Left ventricle myocardium inferior (tissue), 1 donor: ENCODE measurements around the gene UBN1. TPM values are rescaled to one million over a fixed set of nuclear protein-coding genes. Genes with fewer than 3 reads are reported as not detected.
"Not testable (repeated sequence)": the region's sequence is repeated elsewhere in the genome, so short reads cannot be mapped to it uniquely, and the experiment has no call there.

Experiments used
- DNase-seq: peaks from one replicate; pipeline ENCODE4 v3.0.0-alpha.2; 2020
- H3K27ac ChIP-seq: fragments of 200-600 bp; replicated peaks from 2 replicates; pipeline ENCODE4 v1.8.0; 2021
- H3K27me3 ChIP-seq: fragments of 200-600 bp; 2 replicates; pipeline ENCODE4 v1.8.0; 2021; ENCODE audit warnings: low read depth
- H3K36me3 ChIP-seq: fragments of 200-600 bp; 2 replicates; pipeline ENCODE4 v1.8.0; 2021
- H3K4me1 ChIP-seq: fragments of 200-600 bp; 2 replicates; pipeline ENCODE4 v1.8.0; 2021
- H3K4me3 ChIP-seq: fragments of 200-600 bp; 2 replicates; pipeline ENCODE4 v1.8.0; 2021; ENCODE audit warnings: mild to moderate bottlenecking, moderate library complexity
- H3K9me3 ChIP-seq: fragments of 200-600 bp; replicated peaks from 2 replicates; pipeline ENCODE4 v1.8.0; 2021
- intact Hi-C: fragments of 100-400 bp; cut with micrococcal nuclease; formaldehyde crosslinking; loops from one replicate; pipeline ENCODE4 v1.11.0; 2022
- total RNA-seq: library from RNA; stranded (reverse); fragmentation: NEBNext Ultra II Directional; extraction: Animal tissue kit (Norgen Biotek cat#: 25700); gene quantifications from one replicate; pipeline ENCODE4 v1.2.1, GENCODE V29; 2021
- TF ChIP-seq, protein P1 (sequence below): fragments of 200-600 bp; IDR thresholded peaks from 2 replicates; pipeline ENCODE4 v1.8.0; 2021; ENCODE audit warnings: antibody characterized with exemption, mild to moderate bottlenecking, borderline replicate concordance
- donor health status: DM: no; HTN: yes; CAD: no; lungs with severe emphysema.

UBN1 gene
- total RNA-seq, 1 donor from 2014 or later, result 41.1 TPM

GRCh38 chr16:4893103-4893862 is 46.0 kb downstream of the UBN1 start:
- peaks cover 21% of the 10 kb centered on the region for H3K4me1 ChIP-seq
- no peaks in the 10 kb centered on the region for H3K27me3 ChIP-seq
- peaks cover under 1% of the 10 kb centered on the region for H3K9me3 ChIP-seq
- peaks cover 23% of the 10 kb centered on the region for H3K36me3 ChIP-seq
- TF ChIP-seq, protein P1, sequence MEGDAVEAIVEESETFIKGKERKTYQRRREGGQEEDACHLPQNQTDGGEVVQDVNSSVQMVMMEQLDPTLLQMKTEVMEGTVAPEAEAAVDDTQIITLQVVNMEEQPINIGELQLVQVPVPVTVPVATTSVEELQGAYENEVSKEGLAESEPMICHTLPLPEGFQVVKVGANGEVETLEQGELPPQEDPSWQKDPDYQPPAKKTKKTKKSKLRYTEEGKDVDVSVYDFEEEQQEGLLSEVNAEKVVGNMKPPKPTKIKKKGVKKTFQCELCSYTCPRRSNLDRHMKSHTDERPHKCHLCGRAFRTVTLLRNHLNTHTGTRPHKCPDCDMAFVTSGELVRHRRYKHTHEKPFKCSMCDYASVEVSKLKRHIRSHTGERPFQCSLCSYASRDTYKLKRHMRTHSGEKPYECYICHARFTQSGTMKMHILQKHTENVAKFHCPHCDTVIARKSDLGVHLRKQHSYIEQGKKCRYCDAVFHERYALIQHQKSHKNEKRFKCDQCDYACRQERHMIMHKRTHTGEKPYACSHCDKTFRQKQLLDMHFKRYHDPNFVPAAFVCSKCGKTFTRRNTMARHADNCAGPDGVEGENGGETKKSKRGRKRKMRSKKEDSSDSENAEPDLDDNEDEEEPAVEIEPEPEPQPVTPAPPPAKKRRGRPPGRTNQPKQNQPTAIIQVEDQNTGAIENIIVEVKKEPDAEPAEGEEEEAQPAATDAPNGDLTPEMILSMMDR, result no peak
- no peak for DNase-seq
- no peak overlapping the region for H3K4me3 ChIP-seq
- H3K27ac ChIP-seq, result peak overlapping the region; percentile 78
- intact Hi-C loops, result no loop called here

DNA sequence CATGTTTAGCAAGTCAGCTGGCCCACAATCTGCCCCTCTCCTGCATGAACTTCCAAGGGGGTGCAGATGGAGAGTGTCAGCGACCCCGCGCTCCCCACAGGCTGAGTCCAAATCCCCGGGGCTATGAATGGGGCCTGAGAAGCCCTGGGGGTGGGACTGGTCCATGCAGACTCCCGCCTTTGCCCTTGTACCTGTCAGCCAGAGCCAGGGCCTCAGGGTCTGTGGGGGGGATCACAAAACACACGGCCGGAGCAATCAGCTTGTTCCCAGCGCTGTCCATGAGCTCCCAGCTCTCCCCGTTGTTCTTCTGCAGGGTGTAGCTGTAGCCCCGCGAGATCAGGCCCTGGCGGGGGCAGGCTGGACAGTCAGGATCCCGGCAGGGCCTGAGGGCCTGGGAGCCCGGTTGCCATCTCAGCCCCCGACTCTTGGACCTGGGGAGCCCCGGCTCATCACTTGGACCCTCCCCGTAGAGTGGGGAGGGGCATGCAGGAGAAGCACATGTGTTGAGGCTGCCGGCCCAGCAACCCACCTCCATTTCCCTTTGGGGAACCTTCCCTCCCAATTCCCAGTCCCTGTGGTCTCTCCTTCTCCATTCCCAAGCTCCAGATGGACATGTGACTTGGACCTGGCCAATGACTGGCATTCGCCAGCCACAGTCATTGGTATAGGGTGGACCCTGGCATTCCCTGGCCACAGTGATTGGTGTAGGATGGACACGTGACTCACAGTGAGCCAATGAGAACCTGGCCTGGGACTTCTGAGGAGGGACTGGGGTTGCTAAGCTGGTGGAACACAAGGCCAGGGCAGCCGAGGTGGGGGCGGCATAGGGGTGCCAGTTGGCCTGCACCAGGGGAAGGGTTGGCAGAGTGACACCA is 47.2 kb downstream of the UBN1 start:
- TF ChIP-seq, protein P1, result no peak
- H3K9me3 ChIP-seq, result peaks cover 5% of the 10 kb centered on the region
- H3K4me3 ChIP-seq, result no peak overlapping the region
- H3K27me3 ChIP-seq, result no peaks in the 10 kb centered on the region
- peaks cover 21% of the 10 kb centered on the region for H3K4me1 ChIP-seq
- H3K36me3 ChIP-seq, result peaks cover 25% of the 10 kb centered on the region
- no peak overlapping the region for H3K27ac ChIP-seq
- intact Hi-C loops, result no loop called here
- DNase-seq, result no peak

DNA sequence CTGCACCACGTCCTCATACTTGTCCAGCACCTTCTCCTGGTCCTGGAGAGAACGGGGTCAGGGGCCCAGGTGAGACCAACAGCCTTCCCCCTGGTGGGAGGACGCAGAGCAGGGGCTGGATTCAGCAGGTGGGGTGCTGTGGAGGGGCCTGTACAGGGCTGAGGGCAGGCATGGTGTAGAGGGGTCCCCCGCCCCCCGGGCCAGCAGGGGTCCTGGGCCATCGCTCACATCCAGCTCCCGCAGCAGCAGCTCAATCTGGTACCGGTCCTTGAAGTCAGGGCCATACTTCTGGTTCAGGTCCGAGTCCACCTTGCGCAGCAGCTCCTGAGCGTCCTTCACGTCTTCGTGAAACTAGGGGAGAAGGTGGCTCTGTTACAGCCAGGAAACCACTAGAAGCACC is 48.1 kb downstream of the UBN1 start:
- intact Hi-C loops, result no loop called here
- peaks cover 16% of the 10 kb centered on the region for H3K36me3 ChIP-seq
- TF ChIP-seq, protein P1, result no peak

GRCh38 chr16:4896761-4897160 is 49.5 kb downstream of the UBN1 start:
- H3K4me1 ChIP-seq, result peaks cover 20% of the 10 kb centered on the region
- H3K36me3 ChIP-seq, intact Hi-C loops, H3K4me3 ChIP-seq, H3K27me3 ChIP-seq, DNase-seq, H3K27ac ChIP-seq, H3K9me3 ChIP-seq: not testable (repeated sequence)

More for the DNA sequence above, 48.1 kb downstream of the UBN1 start:
- Histone ChIP-seq H3K27ac (no peak overlapping the region), H3K4me1 (peaks cover 21% of the 10 kb centered on the region), H3K4me3 (no peak overlapping the region), H3K9me3 (peaks cover 5% of the 10 kb centered on the region), H3K27me3 (no peaks in the 10 kb centered on the region)
- DNase-seq, result no peak

- Histone ChIP-seq H3K4me1 (peaks cover 15% of the 10 kb centered on the region), H3K27me3 (no peaks in the 10 kb centered on the region), H3K36me3 (peaks cover 9% of the 10 kb centered on the region), H3K4me3 (no peak overlapping the region), H3K9me3 (peaks cover 5% of the 10 kb centered on the region), H3K27ac (no peak overlapping the region)
- intact Hi-C loops, result no loop called here
- DNase-seq, result no peak
- TF ChIP-seq, protein P1, result no peak
These were observed 50.0 kb downstream of the UBN1 start for GRCh38 chr16:4897328-4897727.
